Suprapubic skin (tissue), 4 donors: Measurements from ENCODE around the gene MOSMO. TPM values are rescaled to one million over a fixed set of nuclear protein-coding genes. Genes with fewer than 3 reads are reported as not detected.

Experiments
- DNase-seq, 2 donors: peaks; one replicate each; pipeline ENCODE4 v3.0.0-alpha.2; 2019; ENCODE audit warnings: low spot score in 2 of 2
- H3K27ac ChIP-seq: fragments of 200-600 bp; sonication (generic); one replicate; pipeline ENCODE4 v1.5.1; 2019
- H3K27me3 ChIP-seq: fragments of 200-600 bp; sonication (generic); one replicate; pipeline ENCODE4 v1.5.1; 2019
- H3K36me3 ChIP-seq: fragments of 200-600 bp; sonication (generic); one replicate; pipeline ENCODE4 v1.5.1; 2019
- H3K4me1 ChIP-seq: fragments of 200-600 bp; sonication (generic); one replicate; pipeline ENCODE4 v1.5.1; 2019
- H3K4me3 ChIP-seq: fragments of 200-600 bp; sonication (generic); one replicate; pipeline ENCODE4 v1.5.1; 2019; ENCODE audit warnings: mild to moderate bottlenecking
- H3K9me3 ChIP-seq: fragments of 200-600 bp; sonication (generic); one replicate; pipeline ENCODE4 v1.5.1; 2019
- EP300 ChIP-seq: sonication (generic); formaldehyde crosslinking; IDR thresholded peaks from one replicate; pipeline ENCODE4 v1.6.1; 2017; ENCODE audit warnings: antibody characterized with exemption
- POLR2A ChIP-seq, 2 donors: fragments of 450-650 bp; IDR thresholded peaks; one replicate each; pipeline ENCODE4 v1.6.1; 2017; ENCODE audit warnings: antibody characterized with exemption in 2 of 2, mild to moderate bottlenecking in 2 of 2, moderate library complexity in 2 of 2
- POLR2AphosphoS5 ChIP-seq, 3 donors: sonication (generic); formaldehyde crosslinking; IDR thresholded peaks; one replicate each; pipeline ENCODE4 v1.6.1; 2017; ENCODE audit warnings: antibody characterized with exemption in 3 of 3
- WGBS: methylation state at CpG from one replicate; pipeline ENCODE4 v1.1.5; 2018; 5-methylcytosine and 5-hydroxymethylcytosine counted together
- total RNA-seq, 4 donors: library from RNA; depleted of rRNA; stranded (reverse); fragments of >200 nt; gene quantifications; one replicate each; pipeline ENCODE4 v1.1.0, GENCODE V29; 2016
- TF ChIP-seq, protein P1 (sequence below), 2 donors: fragments of 200-600 bp in 1 of 2; fragments of 450-650 bp in 1 of 2; sonication (generic) in 1 of 2; IDR thresholded peaks; one replicate each; pipeline ENCODE4 v1.5.1; 2016 to 2019; ENCODE audit warnings: antibody characterized with exemption in 2 of 2, mild to moderate bottlenecking in 1 of 2, moderate library complexity in 1 of 2

MOSMO gene
- total RNA-seq, 4 donors from 2014 or later, result 11.9 to 32.7 (median 16.7) TPM

DNA sequence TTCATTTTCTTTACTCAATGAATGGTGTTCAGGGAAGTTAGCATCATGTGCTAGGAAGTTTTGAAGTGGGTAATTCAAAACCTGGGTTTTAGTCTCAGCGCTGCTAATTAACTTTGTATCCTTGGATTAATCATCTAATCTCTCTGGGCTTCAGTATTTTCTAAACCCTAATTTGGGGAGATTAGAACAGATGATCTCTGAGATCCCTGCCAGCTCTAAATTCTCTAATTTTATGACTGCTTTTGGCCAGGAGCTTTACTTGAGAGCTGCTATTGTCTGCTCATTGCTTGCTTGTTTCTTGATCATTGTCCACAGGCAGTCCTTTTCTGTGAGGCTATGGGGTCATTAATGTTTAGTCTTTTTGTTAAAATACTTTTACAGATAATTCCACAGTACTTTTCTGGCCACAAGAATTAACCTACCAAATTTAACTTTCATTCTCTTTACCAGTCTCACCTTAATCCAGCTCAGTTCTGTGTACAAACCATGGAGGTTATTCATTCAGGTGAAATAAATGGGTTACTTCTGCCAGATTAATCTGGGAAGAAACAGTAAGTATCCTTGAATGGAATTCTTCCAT, 56.1 kb downstream of the MOSMO start:
- Histone ChIP-seq H3K27me3 (no peaks in the 10 kb centered on the region), H3K4me1 (peaks cover 8% of the 10 kb centered on the region), H3K9me3 (no peaks in the 10 kb centered on the region), H3K27ac (no peak overlapping the region), H3K36me3 (no peaks in the 10 kb centered on the region), H3K4me3 (no peak overlapping the region)
- TF ChIP-seq POLR2A (IDR thresholded peaks at IDR 0.05), result no peak
- no peak for TF ChIP-seq EP300
- TF ChIP-seq, protein P1, sequence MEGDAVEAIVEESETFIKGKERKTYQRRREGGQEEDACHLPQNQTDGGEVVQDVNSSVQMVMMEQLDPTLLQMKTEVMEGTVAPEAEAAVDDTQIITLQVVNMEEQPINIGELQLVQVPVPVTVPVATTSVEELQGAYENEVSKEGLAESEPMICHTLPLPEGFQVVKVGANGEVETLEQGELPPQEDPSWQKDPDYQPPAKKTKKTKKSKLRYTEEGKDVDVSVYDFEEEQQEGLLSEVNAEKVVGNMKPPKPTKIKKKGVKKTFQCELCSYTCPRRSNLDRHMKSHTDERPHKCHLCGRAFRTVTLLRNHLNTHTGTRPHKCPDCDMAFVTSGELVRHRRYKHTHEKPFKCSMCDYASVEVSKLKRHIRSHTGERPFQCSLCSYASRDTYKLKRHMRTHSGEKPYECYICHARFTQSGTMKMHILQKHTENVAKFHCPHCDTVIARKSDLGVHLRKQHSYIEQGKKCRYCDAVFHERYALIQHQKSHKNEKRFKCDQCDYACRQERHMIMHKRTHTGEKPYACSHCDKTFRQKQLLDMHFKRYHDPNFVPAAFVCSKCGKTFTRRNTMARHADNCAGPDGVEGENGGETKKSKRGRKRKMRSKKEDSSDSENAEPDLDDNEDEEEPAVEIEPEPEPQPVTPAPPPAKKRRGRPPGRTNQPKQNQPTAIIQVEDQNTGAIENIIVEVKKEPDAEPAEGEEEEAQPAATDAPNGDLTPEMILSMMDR (IDR thresholded peaks at IDR 0.05), result no peak
- no peak for TF ChIP-seq POLR2AphosphoS5 (IDR thresholded peaks at IDR 0.05)
- DNase-seq, result no peak
- 84% methylated on average over 1 of the region's 1 CpG for WGBS

DNA sequence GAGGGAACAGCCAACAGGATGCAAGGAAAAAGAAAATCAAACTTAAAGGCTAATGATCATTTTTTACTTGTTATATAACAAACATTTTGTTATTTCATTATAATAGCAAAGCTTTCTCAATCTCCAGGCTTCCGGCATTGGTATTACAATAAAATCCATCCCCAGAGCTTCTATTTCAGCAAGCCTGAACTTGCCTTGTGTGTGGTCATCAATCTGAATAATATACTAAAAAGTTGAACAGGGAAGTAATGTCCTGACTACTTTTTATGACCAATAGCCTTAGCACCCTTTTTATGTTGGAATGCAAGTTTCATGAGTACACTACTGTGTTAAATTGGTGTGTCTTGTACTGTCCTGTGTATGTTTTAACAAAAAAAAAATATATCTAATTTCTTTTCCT, 57.3 kb downstream of the MOSMO start:
- TF ChIP-seq POLR2A (IDR thresholded peaks at IDR 0.05) (no peak), EP300 (no peak), POLR2AphosphoS5 (IDR thresholded peaks at IDR 0.05) (no peak)
- TF ChIP-seq, protein P1 (IDR thresholded peaks at IDR 0.05), result no peak
- Histone ChIP-seq H3K27ac (no peak overlapping the region), H3K4me1 (peaks cover 16% of the 10 kb centered on the region), H3K27me3 (no peaks in the 10 kb centered on the region), H3K9me3 (no peaks in the 10 kb centered on the region), H3K4me3 (no peak overlapping the region), H3K36me3 (no peaks in the 10 kb centered on the region)
- WGBS, result 56% methylated on average over 1 of the region's 1 CpG
- no peak for DNase-seq

GRCh38 chr16:22070361-22071330, 62.7 kb downstream of the MOSMO start:
- DNase-seq, result no peak
- H3K27me3 ChIP-seq, result no peaks in the 10 kb centered on the region
- no peak overlapping the region for H3K27ac ChIP-seq
- WGBS, result 22% methylated on average over 12 of the region's 12 CpGs
- H3K9me3 ChIP-seq, result no peaks in the 10 kb centered on the region
- TF ChIP-seq EP300 (no peak), POLR2A (IDR thresholded peaks at IDR 0.05) (no peak), POLR2AphosphoS5 (IDR thresholded peaks at IDR 0.05) (no peak)
- TF ChIP-seq, protein P1 (IDR thresholded peaks at IDR 0.05), result no peak
- H3K4me3 ChIP-seq, result peak overlapping the region; percentile 27
- H3K4me1 ChIP-seq, result peaks cover 26% of the 10 kb centered on the region
- H3K36me3 ChIP-seq, result no peaks in the 10 kb centered on the region

DNA sequence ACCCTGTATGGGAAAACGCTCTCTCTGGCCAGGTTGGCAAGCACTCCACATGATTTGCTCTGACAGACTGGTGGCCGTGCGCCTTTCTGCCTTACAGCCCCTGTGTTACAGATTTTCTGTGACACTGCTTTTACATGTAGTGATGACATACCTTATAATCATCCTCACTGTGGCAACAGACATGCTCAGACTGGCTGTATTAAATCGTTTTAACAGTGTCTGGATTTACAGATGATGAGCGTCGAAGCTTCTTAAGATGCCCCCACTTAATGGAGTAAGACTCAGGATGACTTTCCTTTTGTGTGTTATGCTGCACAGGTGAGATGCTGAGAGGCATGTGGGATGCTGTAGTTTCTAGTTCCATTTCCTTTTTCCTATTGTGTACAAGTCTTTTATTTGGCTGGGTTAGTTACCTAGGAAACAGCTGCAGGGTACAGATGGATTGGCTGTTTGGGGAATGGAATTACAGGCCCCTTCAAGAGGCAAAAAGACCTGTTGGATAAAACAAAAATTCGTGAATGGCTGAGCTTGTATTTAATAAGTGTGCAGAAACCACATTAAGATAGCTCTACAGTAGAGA, 63.5 kb downstream of the MOSMO start:
- Histone ChIP-seq H3K4me3 (peak overlapping the region; percentile 27), H3K4me1 (peaks cover 26% of the 10 kb centered on the region), H3K27ac (no peak overlapping the region), H3K9me3 (no peaks in the 10 kb centered on the region), H3K36me3 (no peaks in the 10 kb centered on the region), H3K27me3 (no peaks in the 10 kb centered on the region)
- no peak for DNase-seq
- TF ChIP-seq, protein P1 (IDR thresholded peaks at IDR 0.05), result no peak
- TF ChIP-seq EP300 (no peak), POLR2AphosphoS5 (IDR thresholded peaks at IDR 0.05) (no peak), POLR2A (IDR thresholded peaks at IDR 0.05) (no peak)
- WGBS, result 53% methylated on average over 7 of the region's 7 CpGs

DNA sequence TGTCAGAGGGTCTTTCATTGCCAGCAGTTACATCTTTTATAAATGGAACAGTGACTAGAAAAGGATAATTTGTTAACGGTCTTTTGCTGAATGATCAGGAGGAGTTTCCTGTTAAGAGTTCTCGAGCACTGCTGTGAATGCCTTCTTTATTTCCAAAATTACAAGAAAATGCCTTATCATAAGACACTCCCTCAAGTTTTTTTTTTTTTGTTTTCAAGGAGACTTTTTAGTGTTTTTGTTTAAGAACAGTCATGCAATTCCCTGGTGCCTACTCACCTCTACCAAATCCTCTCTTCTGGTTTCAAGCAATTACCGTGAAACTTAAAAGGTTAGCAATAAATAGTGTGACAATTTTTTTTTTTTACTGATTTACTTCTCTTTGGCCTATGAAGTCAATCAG, 65.4 kb downstream of the MOSMO start:
- Histone ChIP-seq H3K36me3 (no peaks in the 10 kb centered on the region), H3K27ac (no peak overlapping the region), H3K4me3 (no peak overlapping the region), H3K4me1 (peaks cover 26% of the 10 kb centered on the region), H3K27me3 (no peaks in the 10 kb centered on the region), H3K9me3 (no peaks in the 10 kb centered on the region)
- DNase-seq, result no peak
- no peak for TF ChIP-seq EP300
- TF ChIP-seq POLR2AphosphoS5 (IDR thresholded peaks at IDR 0.05), result no peak
- TF ChIP-seq, protein P1 (IDR thresholded peaks at IDR 0.05), result no peak
- no peak for TF ChIP-seq POLR2A (IDR thresholded peaks at IDR 0.05)
- WGBS, result 73% methylated on average over 3 of the region's 3 CpGs
